ENCODE data around the gene INTS2. TPM values are rescaled to one million over a fixed set of nuclear protein-coding genes. Genes with fewer than 3 reads are reported as not detected.

The INTS2 gene
- total RNA-seq, 3 donors from 2014 or later (not counting 1 experiment from before 2014, with no cell fraction given), result 14.2 to 21.0 (median 14.6) TPM

DNA sequence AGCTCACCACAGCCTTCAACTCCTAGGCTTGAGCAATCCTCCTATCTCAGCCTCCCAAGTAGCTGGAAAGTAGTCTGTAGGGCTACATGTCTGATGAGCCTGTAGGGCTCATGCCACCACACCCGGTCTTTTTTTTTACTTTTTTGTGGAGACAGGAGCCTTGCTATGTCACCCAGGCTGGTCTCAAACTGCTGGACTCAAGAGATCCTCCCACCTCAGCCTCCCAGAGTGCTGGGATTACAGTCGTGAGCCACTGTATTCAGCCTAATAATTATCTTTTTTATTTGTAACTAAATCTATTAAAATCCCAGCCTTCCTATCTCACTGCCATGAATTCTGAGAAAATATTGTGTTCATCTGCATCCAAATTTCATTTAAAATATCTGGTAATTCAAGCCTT lies 79.5 kb downstream of the INTS2 start:
- H3K27me3 Mint-ChIP-seq (ENCODE audit: low read depth in 2 of 2), result no peaks in the 10 kb centered on the region
- H3K9me3 Mint-ChIP-seq, result no peaks in the 10 kb centered on the region
- no peak overlapping the region for H3K27ac Mint-ChIP-seq
- DNase-seq (no peak), ATAC-seq (no peak)
- no peaks in the 10 kb centered on the region for H3K27me3 ChIP-seq (ENCODE audit: control insufficient read depth, insufficient read depth, low read length)
- H3K9me3 ChIP-seq (ENCODE audit: control insufficient read depth, insufficient read depth, low read length), result no peaks in the 10 kb centered on the region
- H3K4me3 Mint-ChIP-seq, result no peak overlapping the region
- no peaks in the 10 kb centered on the region for H3K4me1 Mint-ChIP-seq
- 100% methylated on average over 2 of the region's 2 CpGs for WGBS (ENCODE audit: insufficient coverage)
- no peaks in the 10 kb centered on the region for H3K36me3 ChIP-seq (ENCODE audit: control insufficient read depth, insufficient read depth, low read length)
- H3K36me3 Mint-ChIP-seq, result no peaks in the 10 kb centered on the region
- no peak overlapping the region for H3K27ac ChIP-seq (ENCODE audit: low read length)
- TF ChIP-seq, protein P1, sequence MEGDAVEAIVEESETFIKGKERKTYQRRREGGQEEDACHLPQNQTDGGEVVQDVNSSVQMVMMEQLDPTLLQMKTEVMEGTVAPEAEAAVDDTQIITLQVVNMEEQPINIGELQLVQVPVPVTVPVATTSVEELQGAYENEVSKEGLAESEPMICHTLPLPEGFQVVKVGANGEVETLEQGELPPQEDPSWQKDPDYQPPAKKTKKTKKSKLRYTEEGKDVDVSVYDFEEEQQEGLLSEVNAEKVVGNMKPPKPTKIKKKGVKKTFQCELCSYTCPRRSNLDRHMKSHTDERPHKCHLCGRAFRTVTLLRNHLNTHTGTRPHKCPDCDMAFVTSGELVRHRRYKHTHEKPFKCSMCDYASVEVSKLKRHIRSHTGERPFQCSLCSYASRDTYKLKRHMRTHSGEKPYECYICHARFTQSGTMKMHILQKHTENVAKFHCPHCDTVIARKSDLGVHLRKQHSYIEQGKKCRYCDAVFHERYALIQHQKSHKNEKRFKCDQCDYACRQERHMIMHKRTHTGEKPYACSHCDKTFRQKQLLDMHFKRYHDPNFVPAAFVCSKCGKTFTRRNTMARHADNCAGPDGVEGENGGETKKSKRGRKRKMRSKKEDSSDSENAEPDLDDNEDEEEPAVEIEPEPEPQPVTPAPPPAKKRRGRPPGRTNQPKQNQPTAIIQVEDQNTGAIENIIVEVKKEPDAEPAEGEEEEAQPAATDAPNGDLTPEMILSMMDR (IDR thresholded peaks at IDR 0.05), result no peak
- no peak overlapping the region for H3K4me3 ChIP-seq (ENCODE audit: low read length)
- intact Hi-C loops (cut with micrococcal nuclease), result no loop called here
- no peaks in the 10 kb centered on the region for H3K4me1 ChIP-seq (ENCODE audit: control insufficient read depth, insufficient read depth, low read length)

DNA sequence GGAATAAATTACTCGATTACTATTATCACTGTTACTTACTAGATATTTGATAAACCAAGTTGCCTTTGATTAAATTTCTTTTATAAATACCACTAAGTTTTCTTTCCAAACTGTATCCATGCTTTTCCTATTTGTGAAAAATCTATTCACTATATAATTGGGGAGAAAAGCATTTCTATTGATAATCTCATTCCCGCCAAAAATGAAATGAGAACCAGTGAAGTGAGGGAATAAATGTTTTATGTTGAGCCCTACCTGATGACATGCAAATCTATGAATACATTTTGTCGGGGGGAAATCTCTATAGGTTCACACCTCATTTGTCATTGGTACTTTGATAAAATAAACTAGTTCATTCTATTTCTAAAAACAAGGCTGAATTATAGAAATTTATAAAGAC lies 80.1 kb downstream of the INTS2 start:
- intact Hi-C loops (cut with micrococcal nuclease), result no loop called here
- Histone ChIP-seq H3K4me1 (ENCODE audit: control insufficient read depth, insufficient read depth, low read length) (no peaks in the 10 kb centered on the region), H3K27ac (ENCODE audit: low read length) (no peak overlapping the region), H3K9me3 (ENCODE audit: control insufficient read depth, insufficient read depth, low read length) (no peaks in the 10 kb centered on the region), H3K36me3 (ENCODE audit: control insufficient read depth, insufficient read depth, low read length) (no peaks in the 10 kb centered on the region), H3K27me3 (ENCODE audit: control insufficient read depth, insufficient read depth, low read length) (no peaks in the 10 kb centered on the region), H3K4me3 (ENCODE audit: low read length) (no peak overlapping the region)
- H3K36me3 Mint-ChIP-seq, result no peaks in the 10 kb centered on the region
- TF ChIP-seq, protein P1 (IDR thresholded peaks at IDR 0.05), result no peak
- no CpG with 5 or more reads among the region's 3 CpGs for WGBS (ENCODE audit: insufficient coverage)
- H3K27ac Mint-ChIP-seq, result no peak overlapping the region
- H3K4me1 Mint-ChIP-seq, result no peaks in the 10 kb centered on the region
- no peaks in the 10 kb centered on the region for H3K9me3 Mint-ChIP-seq
- no peak overlapping the region for H3K4me3 Mint-ChIP-seq
- ATAC-seq, result no peak
- no peak for DNase-seq
- no peaks in the 10 kb centered on the region for H3K27me3 Mint-ChIP-seq (ENCODE audit: low read depth in 2 of 2)

DNA sequence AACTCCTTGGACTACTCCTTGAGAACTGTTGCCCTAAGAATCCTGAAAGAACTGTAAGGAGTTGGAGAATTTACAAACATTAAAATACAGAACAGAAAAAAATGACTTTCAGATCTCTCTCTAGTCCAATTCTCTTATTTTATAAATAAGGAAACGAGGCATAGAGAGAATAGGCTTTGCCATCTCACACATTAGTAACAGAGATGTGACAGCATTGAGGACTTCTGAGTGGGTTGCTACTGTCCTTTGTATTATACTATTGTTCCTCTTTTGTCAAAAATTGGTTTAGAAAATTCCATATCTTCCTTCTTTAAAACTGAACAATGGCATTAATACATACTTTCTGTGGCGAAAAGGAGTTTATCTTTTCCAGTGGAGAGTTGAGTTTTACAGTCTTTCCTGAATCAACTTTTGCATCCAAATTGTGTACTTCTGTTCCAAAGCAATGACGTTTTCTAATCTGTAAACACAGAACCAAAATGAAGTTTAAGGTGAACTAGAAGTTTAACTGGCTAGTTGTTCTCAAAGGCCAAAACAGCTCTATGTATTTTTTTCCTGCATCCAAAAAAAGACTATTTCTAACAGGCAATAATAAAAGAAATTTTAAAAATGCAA lies 80.9 kb downstream of the INTS2 start:
- no peaks in the 10 kb centered on the region for H3K4me1 ChIP-seq (ENCODE audit: control insufficient read depth, insufficient read depth, low read length)
- no peaks in the 10 kb centered on the region for H3K4me1 Mint-ChIP-seq
- ATAC-seq, result no peak
- TF ChIP-seq, protein P1 (IDR thresholded peaks at IDR 0.05), result no peak
- H3K9me3 ChIP-seq (ENCODE audit: control insufficient read depth, insufficient read depth, low read length), result no peaks in the 10 kb centered on the region
- no peaks in the 10 kb centered on the region for H3K36me3 ChIP-seq (ENCODE audit: control insufficient read depth, insufficient read depth, low read length)
- no peaks in the 10 kb centered on the region for H3K27me3 ChIP-seq (ENCODE audit: control insufficient read depth, insufficient read depth, low read length)
- H3K27ac ChIP-seq (ENCODE audit: low read length), result no peak overlapping the region
- 98% methylated on average over 3 of the region's 3 CpGs for WGBS (ENCODE audit: insufficient coverage)
- no peaks in the 10 kb centered on the region for H3K9me3 Mint-ChIP-seq
- H3K4me3 ChIP-seq (ENCODE audit: low read length), result no peak overlapping the region
- no peak overlapping the region for H3K27ac Mint-ChIP-seq
- H3K4me3 Mint-ChIP-seq, result no peak overlapping the region
- H3K27me3 Mint-ChIP-seq (ENCODE audit: low read depth in 2 of 2), result no peaks in the 10 kb centered on the region
- no peak for DNase-seq
- intact Hi-C loops (cut with micrococcal nuclease), result no loop called here
- no peaks in the 10 kb centered on the region for H3K36me3 Mint-ChIP-seq

DNA sequence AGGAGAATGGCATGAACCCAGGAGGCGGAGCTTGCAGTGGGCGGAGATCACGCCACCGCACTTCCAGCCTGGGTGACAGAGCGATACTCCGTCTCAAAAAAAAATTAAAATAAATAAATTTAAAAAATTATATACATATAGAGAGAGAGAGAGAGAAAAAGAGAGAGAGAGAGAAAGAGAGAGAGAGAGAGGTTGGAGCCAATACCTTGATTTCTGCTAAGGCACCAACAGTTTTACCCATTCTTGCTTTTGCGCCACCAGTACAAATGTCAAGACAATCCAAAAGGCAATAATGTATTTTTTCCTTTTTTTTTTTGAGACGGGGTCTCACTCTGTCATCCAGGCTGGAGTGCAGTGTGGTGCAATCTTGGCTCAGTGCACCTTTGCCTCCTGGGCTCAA lies 81.7 kb downstream of the INTS2 start:
- no peaks in the 10 kb centered on the region for H3K4me1 ChIP-seq (ENCODE audit: control insufficient read depth, insufficient read depth, low read length)
- no peaks in the 10 kb centered on the region for H3K36me3 ChIP-seq (ENCODE audit: control insufficient read depth, insufficient read depth, low read length)
- no peaks in the 10 kb centered on the region for H3K36me3 Mint-ChIP-seq
- no peaks in the 10 kb centered on the region for H3K27me3 ChIP-seq (ENCODE audit: control insufficient read depth, insufficient read depth, low read length)
- H3K27me3 Mint-ChIP-seq (ENCODE audit: low read depth in 2 of 2), result no peaks in the 10 kb centered on the region
- no peak overlapping the region for H3K27ac ChIP-seq (ENCODE audit: low read length)
- TF ChIP-seq, protein P1 (IDR thresholded peaks at IDR 0.05), result no peak
- no peaks in the 10 kb centered on the region for H3K4me1 Mint-ChIP-seq
- no peak overlapping the region for H3K4me3 ChIP-seq (ENCODE audit: low read length)
- DNase-seq (no peak), ATAC-seq (no peak)
- 100% methylated on average over 3 of the region's 8 CpGs for WGBS (ENCODE audit: insufficient coverage)
- H3K9me3 ChIP-seq (ENCODE audit: control insufficient read depth, insufficient read depth, low read length), result no peaks in the 10 kb centered on the region
- no peak overlapping the region for H3K4me3 Mint-ChIP-seq
- H3K27ac Mint-ChIP-seq, result no peak overlapping the region
- intact Hi-C loops (cut with micrococcal nuclease), result no loop called here
- no peaks in the 10 kb centered on the region for H3K9me3 Mint-ChIP-seq
